Activated CD4-positive, alpha-beta T cell treated with anti-CD3 and anti-CD28 coated beads, Interleukin-2, amount 50 U/mL, for 24 hours (primary cell): Measurements from ENCODE around the gene TINAGL1.
"Not testable (repeated sequence)": the region's sequence is repeated elsewhere in the genome, so short reads cannot be mapped to it uniquely, and the experiment has no call there.

Experiments
- DNase-seq, 2 donors: peaks; one replicate each; pipeline ENCODE4 v3.0.0-alpha.2; 2020; ENCODE audit warnings: low read depth in 1 of 2, low spot score in 1 of 2

TINAGL1 gene

DNA sequence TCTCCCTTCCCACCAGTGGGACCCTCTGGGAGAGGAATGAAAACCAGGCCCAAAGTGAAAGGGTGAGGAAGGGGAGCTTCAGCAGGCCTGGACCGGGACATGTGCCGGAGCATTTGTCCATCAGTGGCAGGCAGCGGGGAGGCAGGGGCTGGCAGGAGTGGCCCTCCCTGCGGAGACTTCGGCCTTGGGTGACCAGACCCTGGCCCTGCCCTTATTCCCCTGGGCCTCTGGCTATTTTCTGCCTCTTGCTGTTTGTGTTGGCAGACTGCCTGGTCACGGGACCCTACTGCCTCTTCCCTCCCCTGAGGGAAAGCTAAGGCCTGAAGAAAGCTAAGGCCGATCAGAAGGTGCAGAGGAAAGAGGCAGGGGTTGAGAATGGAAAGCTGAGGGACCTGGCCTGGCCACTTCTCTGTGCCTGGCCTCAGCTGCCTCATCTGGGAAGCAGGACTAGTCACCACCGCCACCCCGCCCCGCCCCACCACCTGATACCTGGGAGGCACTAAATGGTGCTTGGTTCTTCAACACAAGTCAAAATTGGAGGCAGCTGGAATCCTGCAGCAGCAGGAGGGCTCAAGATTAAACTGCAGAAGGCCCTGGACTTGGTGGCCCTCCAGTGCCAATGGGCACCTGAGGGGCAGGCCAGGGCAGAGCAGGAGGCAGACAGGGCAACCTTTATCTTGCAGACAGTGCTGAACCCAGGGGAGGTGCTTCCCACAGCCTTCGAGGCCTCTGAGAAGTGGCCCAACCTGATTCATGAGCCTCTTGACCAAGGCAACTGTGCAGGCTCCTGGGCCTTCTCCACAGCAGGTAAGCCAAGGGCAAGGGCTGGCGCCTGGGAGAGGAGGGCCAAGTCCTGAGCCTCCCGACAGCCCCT lies 7.9 kb downstream of the TINAGL1 start:
- DNase-seq = no peak

DNA sequence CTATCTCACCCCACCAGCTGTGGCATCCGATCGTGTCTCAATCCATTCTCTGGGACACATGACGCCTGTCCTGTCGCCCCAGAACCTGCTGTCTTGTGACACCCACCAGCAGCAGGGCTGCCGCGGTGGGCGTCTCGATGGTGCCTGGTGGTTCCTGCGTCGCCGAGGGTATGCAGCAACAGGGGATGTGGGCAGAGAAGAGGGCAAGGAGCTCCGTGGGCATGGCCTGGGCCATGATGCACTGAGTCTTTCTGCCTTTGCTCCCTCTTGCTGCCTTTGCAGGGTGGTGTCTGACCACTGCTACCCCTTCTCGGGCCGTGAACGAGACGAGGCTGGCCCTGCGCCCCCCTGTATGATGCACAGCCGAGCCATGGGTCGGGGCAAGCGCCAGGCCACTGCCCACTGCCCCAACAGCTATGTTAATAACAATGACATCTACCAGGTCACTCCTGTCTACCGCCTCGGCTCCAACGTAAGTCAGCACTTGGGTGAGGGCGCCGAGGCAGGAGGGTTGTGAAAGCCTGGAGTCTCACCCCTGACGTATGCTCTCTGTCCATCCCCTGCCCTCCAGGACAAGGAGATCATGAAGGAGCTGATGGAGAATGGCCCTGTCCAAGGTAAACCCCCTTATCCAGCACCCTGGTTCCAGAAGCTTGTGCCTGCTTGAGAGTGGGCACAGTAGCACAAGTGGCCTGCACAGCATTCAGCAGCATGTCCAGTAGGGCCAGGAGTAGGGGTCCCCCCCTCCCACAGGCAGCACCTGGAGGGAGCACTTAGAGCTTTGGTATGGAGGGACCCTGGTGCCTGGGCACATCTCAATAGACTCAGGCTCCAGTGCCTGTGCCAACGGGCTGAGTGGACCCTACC lies 8.8 kb downstream of the TINAGL1 start:
- DNase-seq = no peak

DNA sequence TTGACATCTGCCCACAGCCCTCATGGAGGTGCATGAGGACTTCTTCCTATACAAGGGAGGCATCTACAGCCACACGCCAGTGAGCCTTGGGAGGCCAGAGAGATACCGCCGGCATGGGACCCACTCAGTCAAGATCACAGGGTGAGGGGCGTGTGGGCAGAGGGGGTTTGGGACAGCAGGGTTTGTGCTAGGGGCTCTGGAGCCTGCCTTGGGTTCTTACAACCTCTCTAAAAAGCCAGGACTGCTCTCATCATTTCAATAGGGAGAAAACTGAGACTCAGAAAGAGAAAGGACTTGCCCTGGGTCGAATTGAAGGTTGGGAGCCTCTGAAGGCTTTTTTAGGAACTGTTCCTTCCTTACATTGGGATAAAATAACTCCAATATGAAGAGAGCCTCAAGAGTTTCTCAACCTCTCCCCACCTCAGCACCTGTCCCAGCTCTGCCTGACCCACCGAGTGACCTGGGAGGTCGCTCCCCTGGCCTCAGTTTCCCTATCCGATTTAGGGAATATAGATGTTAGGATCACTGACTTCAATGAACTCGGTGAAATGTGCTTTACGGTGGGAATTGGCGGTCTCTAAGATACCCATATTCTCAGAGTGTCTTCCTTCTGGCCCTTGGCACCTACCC lies 9.5 kb downstream of the TINAGL1 start:
- no peak for DNase-seq

DNA sequence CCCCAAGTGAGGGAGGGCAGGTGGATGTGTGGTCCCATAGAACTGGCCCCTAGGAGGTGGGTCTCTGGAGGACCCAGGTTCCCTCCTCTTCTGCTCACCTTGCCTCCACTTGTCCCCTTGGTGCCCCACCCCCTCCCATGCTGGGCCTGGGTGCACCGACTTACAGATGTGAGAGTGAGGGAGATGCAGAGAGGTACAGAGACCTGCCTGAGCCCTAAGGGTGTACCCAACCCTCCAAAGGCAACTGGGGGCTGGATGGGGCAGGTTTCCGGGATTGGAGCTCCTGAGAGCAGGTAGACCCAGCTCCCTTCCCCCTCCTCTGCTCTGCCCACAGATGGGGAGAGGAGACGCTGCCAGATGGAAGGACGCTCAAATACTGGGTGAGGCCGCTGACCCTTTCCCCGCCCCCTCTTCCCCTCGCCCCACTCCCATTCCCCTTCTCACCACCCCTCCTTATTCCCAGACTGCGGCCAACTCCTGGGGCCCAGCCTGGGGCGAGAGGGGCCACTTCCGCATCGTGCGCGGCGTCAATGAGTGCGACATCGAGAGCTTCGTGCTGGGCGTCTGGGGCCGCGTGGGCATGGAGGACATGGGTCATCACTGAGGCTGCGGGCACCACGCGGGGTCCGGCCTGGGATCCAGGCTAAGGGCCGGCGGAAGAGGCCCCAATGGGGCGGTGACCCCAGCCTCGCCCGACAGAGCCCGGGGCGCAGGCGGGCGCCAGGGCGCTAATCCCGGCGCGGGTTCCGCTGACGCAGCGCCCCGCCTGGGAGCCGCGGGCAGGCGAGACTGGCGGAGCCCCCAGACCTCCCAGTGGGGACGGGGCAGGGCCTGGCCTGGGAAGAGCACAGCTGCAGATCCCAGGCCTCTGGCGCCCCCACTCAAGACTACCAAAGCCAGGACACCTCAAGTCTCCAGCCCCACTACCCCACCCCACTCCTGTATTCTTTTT lies 10.3 kb downstream of the TINAGL1 start:
- no peak for DNase-seq

DNA sequence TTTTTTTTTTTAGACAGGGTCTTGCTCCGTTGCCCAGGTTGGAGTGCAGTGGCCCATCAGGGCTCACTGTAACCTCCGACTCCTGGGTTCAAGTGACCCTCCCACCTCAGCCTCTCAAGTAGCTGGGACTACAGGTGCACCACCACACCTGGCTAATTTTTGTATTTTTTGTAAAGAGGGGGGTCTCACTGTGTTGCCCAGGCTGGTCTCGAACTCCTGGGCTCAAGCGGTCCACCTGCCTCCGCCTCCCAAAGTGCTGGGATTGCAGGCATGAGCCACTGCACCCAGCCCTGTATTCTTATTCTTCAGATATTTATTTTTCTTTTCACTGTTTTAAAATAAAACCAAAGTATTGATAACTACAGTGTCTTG lies 11.0 kb downstream of the TINAGL1 start:
- DNase-seq = not testable (repeated sequence)

DNA sequence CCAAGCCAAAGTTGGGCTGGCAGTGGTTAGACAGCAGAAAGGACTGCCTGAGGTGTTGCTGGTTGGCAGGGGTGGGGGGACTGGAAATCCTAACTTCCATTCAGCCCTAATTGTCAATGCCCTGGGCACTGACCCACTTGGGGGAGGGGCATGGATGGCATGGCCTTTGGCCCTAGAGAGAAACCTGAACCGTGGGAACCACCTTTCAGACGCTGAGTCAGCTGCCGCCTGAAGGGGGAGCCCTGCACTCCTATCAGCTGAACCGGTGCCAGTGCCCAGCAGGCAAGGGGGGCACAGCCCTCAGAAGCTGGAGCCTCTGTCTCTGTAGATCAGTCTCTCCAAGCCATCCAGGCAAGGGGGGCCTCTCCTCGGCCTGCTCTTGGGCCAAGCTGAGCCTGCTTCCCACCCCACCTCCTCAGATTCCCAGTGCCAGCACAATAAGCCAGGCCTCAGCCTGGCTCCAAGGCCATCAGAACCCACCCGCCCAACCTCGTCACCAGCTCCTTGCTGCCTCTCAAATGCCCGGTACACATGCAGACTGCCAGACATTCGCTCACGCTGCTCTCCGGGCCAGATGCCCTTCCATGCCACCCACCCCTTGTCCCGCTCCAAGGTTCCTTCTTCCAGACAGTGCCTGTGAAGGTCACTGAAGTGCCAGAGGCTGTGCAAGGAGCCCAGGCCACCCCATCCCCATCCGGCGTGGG lies 11.6 kb downstream of the TINAGL1 start:
- peak; percentile 13 to 21 for DNase-seq

DNA sequence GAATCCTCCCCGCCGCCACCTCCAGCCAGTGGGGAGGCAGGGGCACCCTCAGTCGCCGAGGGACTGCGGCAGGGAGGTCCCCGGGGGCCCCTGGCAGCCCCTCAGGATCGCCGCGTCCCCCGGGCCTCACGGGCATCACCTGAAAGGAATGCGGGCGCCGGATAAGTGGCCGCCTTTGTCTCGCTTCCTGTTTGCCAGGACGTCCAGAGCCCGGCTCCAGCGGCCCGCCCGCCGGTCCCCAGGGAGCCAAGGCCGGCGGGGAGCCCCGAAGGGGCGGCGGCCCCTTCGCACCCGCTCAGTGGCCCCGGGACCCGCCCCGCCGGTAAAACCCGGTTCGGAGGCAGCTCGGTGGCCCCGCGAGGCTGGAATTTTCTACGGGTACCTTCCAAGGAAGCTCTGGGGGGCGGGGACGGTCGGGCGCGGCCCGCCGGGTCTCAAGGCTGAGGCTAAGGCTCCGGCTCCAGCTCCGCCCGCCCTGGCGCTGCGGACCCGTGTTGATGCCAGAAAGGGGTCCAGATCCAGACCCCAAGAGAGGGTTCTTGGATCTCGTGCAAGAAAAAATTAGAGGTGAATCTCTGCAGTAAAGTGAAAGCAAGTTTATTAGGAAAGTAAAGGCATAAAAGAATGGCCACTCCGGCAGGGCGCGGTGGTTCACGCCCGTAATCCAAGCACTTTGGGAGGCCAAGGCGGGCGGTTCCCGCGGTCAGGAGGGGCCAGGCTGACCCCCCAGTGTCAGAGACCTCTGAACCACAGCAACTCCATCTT lies 12.6 kb downstream of the TINAGL1 start:
- no peak for DNase-seq

DNA sequence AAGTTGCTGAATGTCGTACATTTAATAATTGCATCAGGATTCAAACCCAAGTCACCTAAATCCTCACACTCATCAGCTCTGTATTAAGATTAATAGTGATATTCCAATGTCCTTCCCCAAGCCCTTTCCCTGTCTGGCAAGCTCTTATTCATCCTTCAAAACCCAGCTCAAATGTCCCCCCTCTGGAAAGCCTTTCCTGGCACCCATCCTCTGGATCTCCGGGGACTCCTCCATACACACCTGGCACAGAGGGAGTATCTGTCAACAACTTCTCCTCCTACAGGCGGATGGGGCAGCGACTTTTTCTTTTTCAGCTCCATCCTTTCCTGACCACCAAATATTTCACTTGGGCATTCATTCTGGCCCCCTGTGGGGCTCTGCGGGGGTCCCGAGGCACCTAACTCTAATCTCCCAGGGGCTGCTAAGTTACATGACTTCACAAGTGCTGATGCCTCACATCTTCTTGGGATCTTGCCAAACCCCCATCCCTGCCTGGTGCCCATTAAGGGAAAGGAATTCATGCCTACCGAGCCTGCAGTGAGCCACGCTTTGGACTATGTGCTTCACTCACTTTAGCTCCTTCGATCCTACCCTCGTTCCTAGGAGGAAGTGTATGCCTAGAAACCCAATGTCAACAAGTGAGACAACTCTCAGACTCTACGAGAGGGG lies 15.2 kb downstream of the TINAGL1 start:
- no peak for DNase-seq

DNA sequence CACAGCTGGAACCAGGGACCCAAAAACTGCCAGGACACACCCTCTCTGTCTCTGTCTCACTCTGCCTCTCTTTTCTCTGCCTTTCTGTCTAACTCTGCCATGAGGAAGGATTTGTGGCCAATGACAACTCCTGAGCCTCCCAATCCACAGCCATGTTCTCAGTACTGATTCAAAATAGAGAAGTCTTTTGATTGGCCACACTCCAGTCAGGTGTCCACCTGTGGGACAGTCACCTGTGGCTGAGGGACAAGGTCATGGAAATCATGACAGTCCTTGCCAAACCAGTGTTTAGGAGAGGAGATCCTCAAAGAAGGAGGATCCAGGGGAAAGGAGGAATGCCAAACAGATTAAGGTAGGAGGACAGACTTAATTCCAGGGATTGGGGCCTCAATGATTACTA lies 15.8 kb downstream of the TINAGL1 start:
- DNase-seq = no peak

DNA sequence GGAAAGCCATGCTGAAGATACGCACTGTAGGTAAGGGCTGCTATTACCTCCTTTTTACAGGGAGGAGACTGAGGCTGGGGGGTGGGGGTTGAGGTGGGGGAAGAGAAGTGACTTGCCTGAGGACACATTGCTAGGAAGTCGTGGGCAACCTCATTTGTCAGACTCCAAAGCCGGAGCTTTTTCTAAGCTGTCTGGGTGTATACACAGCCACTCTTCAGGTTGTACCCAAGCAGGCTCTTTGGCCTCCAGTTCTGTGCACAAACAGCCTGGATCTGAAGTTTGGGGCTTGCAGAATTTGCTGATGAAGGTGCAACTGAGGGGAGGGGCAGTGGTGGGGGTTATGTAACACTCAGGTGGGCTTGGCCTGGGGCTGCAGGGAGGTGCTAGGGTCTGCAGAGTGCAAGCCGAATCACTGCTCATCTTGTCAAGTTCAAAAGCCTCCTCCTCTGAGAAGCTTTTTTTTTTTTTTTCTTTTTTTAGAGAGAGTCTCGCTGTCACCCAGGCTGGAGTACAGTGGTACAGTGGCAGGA lies 16.9 kb downstream of the TINAGL1 start:
- DNase-seq = no peak

DNA sequence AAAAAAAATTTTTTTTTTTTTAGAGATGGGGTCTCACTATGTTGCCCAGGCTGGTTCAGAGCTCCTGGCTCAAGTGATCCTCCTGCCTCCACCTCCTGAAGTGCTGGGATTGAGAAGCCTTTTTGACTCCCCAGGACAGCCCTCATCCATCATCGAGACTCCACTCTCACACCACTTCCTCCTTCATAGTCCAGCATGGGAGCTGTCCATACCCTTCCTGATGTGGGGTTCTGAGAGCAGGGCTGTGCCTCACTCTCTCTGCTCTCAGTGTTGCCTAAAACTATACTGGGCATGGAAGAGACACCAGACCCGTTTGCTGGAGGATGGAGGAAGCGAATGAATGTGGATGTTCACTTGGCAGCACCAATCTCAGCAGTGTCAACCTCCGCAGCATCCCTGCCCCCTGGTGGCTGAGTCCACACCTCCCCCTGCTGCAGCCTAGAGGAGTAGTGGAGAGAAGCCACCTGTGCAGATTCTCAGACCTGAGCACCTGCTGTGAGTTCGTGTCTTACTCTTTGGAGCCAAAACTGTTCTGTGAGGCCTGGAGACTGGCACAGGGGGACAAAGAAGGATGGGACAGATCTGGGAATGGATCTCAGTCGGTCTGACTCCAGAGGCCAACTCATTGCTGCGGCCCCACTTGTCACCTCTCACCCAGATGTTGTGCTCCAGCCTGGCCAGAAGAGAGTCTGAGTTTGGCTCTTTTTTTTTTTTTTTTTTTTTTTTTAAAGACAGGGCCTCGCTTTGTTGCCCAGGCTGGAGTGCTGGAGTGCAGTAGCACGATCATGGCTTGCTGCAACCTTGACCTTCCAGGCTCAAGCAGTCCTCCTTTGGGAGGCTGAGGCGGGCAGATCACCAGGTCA lies 17.7 kb downstream of the TINAGL1 start:
- peak in 1 of 2 donors; percentile 37 for DNase-seq

DNA sequence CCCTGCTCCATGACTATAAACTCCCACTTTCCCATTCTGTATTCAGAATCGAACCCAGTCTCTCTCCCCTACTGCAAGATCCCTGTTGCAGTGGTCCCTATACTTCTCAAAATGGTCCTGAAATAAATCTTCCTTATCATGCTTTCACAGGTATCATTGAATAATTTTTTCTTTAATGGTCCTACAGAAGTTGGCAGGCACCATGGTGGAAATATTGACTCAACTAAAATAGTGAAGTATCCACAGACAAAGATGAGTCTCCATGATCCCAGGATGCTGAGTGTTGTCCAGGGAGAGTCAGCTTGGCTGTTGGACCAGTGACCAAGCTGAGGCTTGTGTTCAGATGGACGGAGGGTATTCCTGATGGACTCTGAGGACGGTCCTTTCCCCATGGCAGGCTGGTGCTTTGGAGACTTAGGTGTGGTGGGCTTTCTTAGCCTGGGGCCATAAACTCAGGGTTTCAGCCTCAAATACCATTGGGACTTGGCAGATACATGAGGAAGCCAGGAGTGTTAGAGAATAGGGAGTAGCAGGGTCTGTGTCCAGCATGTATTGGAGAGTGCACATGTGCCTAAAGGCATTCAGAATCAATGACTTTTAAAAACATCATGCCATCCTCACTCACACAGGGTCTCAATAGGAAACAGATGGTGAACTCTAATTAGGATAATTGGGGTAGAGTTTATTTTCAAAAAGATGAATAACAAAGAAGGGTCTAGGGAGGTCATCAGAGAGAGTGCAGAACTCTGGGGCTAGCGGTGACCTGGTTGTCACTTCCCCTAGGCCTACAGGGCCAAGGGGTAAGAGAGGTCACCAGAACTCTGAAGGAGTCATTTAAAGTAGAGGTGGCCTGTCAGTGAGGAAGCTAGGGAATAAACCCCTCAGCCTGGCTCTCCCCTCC lies 19.8 kb downstream of the TINAGL1 start:
- DNase-seq = no peak

DNA sequence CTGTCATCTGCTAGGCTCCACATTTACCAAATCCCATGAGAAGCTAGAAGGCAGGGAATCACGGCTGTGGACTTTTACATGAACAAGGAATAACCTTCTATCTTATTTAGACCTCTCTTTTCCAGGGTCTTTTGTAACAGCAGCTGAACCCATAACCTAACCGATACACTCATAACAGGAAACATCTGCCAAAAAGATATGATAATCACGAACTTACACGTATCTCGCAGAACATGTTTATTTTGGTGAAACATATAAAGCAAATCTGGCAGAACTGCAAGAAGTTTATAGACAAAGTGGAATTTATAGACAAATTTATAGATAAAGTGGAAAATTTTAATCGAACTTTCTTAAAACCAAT lies 20.4 kb downstream of the TINAGL1 start:
- no peak for DNase-seq

DNA sequence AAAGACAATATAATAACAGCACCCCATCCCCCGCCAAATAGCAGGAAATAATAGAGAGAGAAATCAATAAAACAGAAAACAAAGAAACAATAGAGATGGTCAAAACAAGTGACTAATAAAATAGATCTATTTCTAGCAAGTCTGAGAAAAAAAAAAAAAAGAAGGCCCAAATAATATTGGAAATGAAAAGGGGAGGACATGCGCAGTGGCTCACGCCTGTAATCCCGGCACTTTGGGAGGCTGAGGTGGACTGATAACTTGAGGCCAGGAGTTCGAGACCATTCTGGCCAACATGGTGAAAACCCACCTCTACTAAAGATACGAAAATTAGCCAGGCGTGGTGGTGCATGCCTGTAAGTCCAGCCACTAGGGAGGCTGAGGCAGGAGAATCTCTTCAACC lies 22.7 kb downstream of the TINAGL1 start:
- no peak for DNase-seq

DNA sequence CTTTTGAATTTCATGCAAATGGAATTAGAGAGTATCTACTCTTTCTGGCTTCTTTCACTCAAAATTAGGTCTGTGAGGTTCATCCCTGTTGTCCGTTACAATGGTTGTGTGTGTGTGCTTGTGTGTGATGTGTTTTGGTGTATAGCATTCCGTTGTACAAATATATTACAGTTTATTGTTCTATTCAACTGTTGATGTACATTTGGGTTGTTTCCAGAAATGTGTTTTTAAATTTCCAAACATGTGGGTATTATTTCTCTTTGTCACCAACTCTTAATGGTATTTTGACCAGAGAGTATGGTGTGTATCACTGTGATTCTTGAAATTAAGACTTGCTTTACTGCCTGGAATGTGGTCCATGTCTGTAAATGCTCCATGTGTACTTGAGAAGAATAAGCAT lies 24.3 kb downstream of the TINAGL1 start:
- DNase-seq = no peak

DNA sequence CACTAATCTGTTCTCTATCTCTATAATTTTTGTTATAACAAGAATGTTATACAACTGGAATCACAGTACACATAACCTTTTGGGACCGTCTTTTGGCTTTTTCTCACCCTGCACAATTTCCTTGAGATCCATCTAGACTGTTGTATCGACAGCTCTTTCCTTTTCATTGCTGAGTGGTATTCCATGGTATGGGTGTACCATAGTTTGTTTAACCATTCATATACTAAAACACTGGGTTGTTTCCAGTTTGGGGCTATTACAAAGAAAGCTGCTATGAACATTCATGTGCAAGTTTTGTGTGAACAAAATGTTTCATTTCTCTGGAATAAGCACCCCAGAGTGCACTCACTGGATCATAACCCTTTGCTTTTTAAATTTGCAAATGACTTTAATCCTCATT lies 25.8 kb downstream of the TINAGL1 start:
- no peak for DNase-seq
